Germinal center (tissue), 1 donor: ENCODE measurements around the gene DGCR6L.
"Not testable (repeated sequence)": the region's sequence is repeated elsewhere in the genome, so short reads cannot be mapped to it uniquely, and the experiment has no call there.

ENCODE experiments used
- DNase-seq: peaks from one replicate; pipeline ENCODE4 v3.0.0; 2012; ENCODE audit warnings: mixed read lengths, low spot score

Gene DGCR6L

DNA sequence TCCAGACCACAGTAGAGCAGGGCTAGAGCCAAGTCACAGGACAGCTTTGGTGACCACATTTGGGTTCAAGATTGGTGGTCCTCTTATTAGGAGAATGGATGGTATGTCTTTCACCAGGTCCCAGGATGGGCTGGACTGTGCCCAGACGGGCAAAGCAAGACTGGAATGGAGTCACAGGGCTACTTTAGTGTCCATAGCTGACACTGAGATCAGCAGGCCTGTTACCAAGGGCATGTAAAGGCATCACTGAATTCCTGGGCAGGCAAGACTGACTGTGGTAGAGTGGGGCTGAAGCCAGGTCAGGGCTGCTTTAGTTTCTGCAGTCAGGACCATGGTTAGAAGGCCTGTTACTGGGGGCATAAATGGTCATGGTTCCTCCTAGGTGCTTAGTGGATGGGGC, 6.1 kb upstream of the DGCR6L start:
- DNase-seq = not testable (repeated sequence)

DNA sequence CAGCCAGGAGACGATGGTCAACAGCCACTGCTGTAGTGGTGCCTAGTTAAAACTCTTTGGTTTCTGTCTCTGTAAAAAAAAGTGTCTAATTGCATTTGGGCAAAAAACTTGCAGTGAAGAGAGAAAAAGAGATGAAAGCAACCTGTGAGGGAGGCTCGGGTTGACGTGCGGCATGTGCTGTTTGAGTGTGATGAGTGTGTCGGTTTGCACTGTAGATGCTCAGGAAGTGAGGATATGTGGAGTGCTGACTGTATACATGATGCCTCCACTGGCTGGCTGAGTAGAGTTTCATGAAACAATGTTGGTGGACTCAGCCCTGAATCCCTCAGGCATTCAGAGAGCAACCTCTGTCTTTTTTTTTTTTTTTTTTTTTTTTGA, 4.3 kb upstream of the DGCR6L start:
- DNase-seq = no peak

DNA sequence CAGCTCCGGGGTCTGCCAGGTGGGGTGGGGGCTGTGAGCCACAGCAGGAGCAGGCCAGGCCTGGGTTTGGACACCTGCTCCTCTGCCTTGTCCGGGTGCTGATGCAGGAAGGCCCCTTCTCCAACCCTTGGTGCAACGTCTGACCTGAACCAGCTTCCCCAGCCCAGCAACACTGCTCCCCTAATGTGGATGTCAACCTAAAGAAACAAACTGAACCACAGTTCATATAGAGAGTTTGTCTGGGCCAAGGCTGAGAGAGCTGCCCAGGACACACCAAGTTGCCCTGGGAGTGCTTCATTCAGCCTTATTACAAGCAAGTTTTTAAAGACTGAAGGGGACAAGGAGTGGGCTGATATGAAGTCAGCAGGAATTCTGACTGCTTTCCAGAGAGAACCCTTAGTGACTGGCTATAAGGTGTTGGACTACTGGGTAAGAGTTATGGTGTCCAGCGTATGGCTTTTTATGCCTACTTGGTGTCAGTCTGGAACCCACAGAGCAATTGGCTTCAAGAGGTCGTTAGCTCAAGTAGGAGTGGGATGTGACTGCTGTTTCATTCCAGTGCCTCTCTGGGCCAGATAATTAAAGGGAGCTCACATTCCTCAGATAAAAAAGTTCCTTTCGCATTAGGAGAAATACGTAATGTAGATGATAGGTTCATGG, 1.8 kb upstream of the DGCR6L start:
- not testable (repeated sequence) for DNase-seq

DNA sequence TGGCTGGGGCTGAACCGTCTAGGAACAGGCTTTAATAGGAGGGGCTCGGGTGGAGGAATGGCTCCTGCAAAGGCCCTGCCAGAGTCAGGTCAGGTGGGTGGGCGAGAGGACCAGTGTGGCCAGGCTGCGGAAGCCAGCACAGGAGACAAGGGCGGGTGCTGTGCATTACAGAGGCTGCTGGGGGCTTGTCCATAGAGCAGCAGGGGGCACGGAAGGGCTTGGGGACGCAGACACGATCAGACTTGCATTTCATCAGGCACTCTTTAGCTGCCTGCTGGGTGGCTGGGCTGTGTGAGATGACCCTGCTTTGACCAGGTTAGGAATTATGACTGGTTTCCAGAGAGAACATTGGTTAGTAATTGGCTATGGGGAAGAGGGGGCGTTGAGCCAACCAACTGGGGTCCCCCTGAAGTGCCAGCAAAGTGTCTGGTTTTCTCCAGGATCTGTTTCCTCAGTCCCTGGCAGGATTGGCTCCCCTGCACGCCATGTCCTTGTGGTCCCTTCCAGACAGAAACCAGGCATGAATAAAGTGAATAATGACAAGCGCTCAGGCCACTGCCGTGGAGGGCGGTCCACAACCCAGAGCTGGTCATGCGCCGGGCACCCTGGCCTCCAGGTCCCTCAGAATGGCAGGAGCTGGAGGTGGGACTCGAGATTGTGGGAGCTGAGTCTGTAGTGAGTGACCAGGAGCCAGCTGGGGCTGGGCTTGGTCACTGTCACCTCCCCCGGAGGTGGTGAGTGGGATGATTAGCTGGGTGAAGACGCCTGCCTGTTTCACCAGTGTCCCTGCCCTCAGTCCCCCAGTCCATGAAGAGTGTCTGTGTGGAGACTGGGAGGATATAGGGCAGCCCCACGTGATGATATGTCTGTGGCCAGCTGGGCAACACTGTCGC, 1.0 kb upstream of the DGCR6L start:
- not testable (repeated sequence) for DNase-seq

DNA sequence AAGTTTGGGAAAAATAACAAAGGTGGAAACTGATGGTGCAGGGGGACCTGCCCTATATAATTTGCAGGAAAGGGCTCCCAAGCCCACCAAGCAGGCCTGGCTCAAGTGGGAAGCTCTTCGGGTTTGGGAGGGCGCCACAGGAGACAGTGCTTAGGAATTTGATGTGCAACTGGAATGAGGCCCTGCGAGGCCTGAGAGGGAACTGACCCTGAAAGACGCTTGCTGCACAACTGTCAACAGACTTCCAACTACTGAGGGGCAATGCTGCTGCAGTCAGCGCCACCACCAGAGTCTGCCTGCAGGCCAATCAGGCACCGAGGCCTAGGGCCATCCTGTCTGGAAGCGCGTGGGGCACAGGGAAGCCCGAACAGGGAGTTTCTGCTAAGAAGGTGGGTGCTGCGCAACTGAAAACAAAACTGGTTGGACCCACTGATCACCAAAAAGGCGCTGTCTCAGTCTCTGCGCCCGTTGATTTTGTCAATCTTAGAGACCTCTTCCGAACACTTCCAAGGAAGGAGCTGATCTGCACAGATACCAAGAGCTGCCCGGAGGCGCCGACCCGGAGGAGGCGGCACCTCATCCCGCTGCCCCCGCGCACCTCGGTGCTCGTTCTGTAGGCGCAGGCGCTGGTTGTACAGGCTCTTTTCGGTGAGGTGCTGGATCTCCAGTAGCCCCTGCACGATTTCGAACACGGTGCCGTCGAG, 667 bp downstream of the DGCR6L start:
- DNase-seq = peak; percentile 28

DNA sequence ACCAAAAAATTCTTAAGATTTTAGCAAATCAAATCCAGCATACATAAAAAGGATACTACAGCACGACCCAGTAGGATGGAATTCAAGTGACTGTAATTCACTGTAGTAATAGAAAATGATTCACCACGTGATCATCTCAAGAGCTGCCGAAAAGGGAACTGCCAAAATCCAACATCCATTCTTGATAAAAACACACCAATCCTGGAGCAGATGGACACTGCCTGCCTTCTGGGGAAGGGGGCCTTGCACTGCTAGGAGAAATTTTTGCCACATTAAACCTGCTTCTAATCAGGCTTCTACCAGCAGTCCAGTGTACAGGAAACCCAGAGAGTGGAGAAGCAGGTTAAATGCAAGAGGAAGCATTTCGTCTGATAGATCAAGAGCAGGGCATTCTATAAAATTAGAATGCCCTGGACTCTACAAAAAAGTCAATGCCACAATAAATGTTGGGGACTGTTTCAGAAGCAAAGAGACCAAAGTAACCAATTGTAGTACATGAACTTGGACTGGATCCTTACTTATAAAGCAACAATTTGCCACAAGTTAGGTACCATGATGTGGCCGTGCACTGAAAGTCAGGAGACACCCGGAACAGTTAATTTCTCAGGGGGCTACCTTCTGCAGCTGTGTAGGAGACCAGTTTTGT, 1.7 kb downstream of the DGCR6L start:
- DNase-seq = not testable (repeated sequence)

DNA sequence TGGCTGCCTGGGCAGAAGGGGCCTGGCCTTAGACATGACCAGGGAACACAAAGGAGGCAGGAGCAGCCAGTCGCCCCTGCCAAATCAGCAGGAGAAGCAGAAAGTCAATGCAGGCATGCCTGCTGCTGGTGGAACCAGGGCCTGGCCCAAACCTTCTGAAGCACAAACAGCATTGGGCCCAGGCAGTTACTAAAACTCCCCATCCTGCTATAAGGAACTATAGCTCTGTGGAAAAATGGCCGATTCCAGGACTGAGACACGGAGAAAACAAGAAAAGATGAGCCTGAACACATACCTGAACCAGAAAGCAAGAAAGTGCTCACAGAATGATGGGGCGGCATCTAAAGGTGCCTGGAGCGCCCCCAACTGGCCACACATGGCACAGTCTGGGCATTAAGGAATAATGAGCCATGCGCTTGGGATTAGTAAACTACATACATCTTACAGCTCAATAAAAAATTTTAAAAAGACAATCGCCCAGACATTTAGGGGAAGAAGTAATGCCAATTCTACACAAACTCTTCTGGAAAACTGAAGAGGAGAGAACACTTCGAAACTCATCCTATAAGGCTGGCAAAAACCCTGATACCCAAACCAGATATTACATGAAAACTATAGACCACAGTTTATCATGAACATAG, 2.3 kb downstream of the DGCR6L start:
- not testable (repeated sequence) for DNase-seq

DNA sequence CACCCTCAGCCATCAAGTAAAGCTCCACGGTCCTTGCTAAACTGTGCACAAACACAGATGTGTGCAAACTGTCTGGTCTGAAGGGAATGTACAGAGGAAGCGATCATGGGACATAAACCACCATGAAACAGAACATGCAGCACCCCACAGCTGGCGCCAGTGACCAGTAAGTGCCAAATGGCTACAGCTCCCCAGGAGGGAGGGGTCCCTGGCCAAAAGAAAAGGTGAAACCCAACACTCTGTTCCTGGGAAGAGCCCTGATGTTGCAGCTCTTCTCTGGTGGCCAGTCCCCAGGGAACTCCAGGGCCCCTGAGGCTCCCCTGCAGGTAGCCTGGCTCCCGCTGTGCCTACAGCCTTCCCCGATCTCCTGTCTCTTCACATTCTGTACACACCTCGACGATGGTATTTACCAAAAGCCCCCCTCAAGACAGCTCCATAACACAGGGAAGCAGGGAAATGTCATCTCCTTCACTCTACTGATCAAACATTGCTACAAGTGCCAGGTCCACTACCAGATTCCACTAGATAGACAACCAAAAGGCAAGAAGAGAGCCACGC, 2.9 kb downstream of the DGCR6L start:
- no peak for DNase-seq

DNA sequence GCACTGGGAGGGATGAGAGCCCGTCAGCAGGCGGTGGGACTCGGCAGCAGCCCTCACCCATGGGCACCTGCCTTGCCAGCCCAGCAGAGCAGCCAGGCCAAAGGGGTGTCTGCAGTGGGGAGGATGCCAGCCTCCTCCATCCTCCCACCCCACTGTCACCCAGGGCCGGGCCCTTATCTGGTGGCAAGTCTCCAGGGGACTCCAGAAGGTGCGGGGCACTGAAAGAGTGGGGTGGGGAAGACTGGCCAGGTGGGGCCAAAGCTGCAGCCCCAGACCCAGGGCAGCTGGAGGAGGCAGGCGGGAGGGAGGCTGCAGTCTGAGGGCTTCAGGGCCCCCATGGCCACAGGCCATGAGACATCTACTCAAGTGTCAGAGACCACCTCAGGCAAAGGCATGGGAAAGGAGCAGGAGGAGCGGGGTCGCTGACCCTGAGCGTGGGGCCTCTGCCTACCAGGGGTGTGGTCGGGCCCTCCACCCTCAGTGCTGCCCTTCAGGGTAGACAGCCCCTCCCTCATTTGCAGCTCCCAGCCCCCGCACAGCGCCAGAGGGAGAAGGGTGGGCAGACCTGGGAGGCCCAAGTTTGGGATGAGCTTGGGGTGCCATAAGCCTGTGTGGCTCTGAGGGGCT, 3.5 kb downstream of the DGCR6L start:
- DNase-seq = no peak

DNA sequence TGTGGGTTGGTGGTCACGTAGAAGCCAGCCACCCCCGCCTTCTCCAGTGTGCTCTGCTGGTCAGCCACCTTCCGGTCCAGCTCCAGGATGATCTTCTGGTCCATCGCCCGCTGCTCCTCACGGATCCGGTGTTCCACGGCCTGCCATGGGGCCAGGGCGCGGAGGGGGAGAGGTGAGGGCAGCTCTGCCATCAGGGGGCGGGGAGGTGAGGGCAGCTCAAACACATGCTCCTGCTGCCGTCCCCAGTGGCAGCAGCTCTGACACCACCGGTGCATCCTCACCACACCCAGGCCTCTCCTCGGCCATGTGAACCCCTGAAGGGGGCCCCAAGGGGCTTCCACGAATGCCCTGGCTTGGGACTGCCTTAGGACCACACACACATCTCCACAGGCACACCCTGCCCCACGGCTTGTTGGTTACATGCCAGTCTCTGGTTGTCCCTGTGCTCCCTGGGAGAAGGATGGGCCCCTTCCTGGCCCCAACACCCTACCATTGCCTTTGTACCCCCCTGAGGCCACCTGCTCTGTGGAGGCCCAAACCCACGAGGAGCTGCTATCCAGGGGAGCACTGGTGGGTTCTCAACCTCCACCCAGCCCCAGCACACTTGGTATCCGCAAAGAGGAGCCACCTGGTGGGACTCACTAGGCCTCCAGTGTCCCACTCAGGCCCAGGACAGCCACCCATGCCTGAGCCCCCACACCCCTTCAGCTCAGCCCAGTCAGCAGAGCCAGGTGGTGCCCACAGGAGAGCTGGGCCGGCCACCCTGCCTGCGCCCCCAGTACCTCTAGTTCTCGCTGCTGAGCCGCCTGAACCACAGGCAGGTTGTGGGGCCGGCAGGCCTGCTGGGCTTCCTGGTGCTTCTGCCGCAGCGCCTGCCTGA, 4.3 kb downstream of the DGCR6L start:
- DNase-seq = no peak

DNA sequence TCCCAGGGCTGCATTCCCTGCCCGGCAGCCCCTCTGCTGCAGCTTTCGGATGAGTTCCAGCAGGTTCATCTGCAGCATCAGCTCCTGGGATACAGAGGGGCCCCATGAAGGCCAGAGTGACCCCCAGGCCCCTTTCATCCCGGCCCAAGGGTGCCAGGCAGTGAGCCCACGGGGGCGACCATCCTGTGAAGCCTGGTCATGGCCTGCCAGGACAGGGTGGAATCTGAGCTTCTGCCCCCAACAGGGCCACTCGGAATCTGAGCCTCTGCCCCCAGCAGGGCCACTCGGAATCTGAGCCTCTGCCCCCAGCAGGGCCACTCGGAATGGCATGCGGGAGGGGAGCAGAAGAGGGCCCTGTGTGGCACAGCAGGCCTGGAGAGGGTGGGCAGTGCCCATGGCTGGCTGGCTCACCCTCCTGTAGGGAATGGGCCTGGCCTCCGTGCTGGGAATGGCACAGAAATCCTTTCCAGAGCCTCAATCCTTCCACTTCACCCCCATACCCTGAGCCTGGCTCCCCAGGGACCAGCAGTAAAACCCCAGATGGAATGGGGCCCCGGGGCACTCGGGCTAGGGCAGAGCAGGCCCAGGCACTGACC, 5.0 kb downstream of the DGCR6L start:
- DNase-seq = not testable (repeated sequence)

DNA sequence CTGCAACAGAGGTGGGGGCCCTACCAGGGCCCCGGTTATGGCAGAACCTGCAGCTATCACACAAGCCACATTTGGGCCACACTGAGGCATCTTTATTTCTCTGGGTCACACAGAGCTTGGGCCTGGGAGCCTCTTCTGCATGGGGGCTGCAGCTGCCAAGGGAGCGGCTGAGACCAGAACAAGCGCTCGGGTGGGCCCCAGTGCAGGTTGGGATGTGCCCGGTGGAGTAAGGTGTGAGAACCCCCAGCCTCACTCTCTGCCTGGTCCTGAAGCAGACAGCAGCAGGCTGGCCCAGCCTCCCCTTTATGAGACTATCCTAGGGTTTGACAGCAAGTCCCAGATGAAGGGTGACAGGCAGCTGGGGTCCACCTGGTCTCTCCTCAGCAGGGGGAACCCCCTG, 5.7 kb downstream of the DGCR6L start:
- not testable (repeated sequence) for DNase-seq

DNA sequence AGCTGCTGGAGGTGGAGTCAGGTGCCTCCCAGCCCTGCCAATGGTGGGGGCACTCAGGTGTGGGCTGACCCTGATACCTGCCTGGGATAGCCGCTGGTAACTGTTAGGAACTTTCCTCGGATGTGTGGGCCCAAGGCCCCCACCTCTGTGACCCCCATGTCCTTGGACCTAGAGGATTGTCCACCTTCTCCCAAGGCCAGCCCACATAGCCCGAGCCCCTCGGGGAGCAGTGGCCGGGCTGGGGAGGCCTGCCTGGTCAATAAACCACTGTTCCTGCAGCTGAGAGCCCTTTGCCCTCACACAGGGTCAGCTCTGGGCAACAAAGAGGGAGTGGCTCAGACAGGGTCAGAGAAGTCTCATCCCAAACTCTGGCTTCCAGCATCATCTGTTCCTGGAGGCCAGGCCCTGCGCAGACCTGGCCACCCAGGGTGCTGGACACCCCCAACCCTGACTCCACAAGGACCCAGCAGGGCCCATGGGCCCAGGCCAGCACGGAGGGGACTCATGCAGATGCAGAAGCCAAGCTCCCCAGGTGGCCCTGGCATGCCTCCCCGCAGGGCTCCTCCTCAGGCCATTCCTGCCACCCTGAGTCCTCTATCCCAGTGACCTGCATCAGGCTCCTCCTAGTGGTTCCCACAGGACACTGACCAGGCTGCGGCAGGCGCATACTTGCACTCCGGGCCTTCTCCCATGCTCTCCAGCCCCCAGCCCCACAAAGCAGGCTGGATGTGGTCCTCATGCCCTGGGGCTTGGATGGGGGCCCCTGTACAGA, 6.4 kb downstream of the DGCR6L start:
- DNase-seq = not testable (repeated sequence)

DNA sequence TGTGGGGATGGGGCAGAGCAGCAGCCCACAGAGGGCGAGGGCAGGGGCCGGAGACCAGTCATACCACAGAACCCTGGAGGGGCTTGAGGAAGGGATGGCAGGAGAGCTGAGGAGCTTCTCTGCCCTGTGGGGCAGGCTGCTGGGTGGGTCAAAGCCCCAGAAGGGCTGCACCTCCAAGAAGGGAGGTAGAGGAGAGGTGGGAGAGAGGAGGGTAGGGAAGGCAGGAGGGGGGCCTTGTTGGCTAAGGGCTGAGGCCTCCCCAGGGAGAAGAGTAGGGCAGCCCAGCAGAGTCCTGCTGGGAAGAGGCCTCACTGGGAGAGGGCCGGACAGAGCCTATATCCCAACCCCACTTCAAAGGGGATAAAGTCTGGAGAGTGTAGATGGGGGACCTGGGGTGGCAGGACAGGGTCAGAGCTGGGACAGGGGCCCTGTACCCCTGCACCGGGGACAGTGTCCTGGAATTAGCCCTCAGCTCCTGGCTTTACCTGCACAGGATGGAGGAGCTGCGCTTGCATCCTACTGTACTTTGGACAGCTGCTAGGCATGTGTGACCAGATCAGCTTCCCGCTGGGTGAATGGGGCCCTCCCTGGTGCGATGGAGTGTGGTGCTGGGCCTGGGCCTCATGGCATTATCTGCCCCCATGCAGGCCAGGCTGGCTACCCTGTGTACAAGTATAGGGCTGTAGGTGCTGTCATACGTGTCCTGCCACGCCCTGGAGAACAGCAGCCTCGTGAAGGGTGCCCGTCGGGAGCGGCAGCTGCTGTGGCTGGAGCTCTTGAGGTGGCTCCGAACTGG, 7.3 kb downstream of the DGCR6L start:
- DNase-seq = no peak

DNA sequence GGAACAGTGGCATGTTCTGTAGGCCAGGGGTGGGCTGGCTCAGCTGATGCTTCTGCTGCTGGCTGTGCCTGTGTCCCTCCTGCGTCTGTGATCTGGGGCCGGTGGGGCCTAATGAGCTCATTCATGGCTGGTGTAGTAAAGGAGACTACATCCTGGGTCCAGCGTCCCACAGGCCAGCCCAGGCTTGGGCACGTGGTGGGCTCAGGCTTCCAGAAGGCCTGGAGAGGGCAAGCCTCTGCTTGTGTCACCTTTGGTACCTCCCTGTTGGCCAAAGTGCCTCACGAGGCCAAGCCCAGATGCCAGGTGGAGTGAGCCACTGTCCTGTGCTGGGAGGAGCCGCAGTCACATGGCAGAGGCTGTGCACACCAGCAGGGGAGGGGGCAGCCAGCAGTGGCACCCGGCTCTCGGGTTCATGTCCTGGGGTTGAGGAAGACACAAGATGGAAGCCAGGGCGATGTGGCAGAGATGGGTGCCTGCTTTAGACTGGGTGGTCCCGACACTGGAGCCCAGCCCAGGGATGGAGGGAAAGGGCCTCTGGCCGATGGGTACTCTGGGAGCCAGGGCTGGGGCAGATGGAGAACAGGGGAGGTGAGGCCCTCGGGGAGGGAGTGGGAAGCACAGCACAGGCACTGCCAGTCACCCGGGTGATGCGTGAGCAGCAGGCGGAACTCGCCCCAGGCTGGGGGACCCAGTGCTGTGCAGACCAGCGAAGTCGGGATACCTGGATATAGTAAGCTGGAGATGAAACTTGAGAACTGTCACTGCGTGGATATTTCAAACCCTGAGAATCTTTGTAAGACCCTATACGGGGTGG, 8.4 kb downstream of the DGCR6L start:
- DNase-seq = not testable (repeated sequence)

DNA sequence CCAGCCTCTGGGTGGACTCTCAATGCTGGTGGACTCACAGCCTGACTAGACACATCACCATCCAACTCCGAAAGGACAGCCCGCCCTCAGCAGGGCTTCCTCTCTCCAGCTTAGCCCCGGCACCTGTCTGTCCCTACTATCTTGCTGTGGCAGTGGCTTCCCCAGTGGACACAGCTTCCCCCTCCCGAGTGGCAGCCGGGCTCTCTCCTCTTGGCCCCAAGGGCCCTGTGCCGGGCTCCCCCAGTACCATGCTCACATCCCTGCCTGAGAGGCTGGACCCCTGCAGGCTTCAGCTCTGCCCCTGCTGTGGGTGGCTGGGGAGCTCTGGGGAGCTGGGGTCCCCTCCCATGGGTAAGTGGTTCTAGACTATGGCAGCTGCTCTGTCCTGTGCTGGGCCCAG, 9.1 kb downstream of the DGCR6L start:
- not testable (repeated sequence) for DNase-seq

DNA sequence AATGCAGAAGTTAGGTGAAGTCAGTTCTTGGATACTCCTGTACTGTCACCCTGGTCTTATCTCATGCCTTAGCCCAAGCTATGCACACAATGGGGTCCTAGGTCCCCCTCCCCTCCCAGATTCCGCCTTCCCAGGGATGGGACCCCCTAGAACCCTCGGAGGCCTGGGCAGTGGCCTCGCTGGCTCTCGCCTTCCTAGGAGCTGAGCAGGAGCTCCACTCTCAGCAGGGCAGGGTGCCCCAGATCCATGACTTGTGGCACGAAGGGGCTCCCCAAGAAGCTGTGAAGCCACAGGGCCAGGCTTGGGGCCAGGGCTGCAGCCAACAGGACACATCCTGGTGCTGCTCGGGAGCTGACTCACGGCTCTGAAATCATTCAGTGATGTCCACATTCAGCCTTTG, 9.7 kb downstream of the DGCR6L start:
- not testable (repeated sequence) for DNase-seq
